Fibroblast of gingiva (primary cell): ENCODE data around the gene FAM241A.
"Not testable (repeated sequence)": the region's sequence is repeated elsewhere in the genome, so short reads cannot be mapped to it uniquely, and the experiment has no call there.

Experiments used
- DNase-seq: peaks from one replicate; pipeline ENCODE4 v3.0.0-alpha.2; 2011; ENCODE audit warnings: low read depth

Gene FAM241A

DNA sequence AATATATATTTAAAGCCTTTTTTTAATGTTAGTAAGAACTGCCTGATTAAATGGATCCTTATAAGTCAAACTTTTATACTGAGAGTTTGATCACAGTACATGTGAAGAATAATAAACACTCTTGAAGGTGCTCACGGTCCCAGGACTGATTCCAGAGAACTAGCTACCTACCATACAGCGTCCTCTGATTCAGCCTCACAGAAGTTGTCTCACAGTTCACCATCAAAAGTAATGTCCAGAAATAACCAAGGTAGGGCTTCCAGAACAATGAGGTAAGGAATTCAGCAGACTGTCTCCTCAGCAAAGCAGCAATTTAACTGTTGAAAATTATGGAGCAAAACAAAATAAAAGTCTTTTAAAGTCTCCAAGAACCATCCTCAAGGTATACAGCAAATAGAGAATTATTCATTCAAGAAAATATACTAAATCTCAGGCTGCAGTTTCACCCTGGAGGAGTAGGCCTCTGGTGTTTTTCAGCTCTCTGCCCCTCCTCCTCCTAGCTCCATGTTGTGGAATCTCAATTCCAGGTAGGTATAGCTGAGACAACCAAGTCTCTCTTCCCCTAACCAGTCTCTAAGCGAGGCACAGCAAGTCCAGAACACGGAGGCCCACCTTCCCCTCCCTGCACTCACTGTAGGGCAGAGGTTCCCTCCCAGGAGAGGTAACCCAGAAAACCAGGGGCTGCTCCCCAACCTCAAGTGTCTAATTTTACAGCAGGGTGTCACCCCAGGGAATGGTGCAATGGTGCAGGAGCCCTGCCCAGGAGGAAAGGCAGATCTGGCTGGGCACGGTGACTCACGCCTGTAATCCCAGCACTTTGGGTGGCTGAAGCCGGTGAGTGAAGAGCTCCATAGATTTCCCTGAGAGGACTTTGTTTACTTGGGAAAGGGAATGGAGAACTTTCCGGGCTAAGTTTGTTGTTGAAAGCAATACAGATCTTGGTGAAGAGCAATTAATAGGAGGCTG lies 28.6 kb downstream of the FAM241A start:
- peak; percentile 7 for DNase-seq

DNA sequence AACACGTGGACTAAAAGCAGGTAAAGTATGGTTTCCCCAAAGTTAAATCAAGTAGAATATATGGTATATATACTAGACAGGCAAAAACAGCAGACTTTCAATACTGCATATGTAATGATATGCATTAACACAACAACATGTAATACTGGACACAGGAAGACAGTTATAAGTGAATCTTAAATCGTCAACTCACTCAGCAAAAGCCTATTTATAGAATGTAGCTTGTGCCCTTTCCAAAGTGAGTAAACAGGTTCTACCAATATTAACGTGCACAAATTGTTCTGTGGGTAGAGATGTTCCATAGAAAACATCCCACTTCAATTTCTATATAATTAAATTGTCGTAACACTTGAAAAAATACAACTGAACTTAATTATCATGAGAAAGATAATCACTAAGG lies 30.6 kb downstream of the FAM241A start:
- no peak for DNase-seq

DNA sequence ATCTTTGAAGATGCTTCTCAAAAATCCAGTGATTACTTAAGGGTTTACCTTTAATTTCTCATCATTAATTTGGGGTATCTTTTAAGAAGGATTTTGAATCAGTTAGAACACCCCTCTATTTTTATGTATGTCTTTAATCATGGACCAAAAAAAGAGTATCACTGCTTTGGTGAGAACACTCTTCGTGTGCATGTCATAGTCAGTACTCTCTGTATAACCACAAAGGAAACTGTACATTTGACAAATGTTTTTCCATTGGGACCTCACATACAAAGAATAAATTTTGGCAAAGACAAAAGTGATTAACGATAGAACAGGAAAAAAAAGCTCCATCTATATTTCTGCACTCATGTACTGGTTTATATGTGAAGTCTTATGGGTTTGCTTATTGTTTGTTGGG lies 31.3 kb downstream of the FAM241A start:
- no peak for DNase-seq

GRCh38 chr4:112178741-112179140 lies 33.5 kb downstream of the FAM241A start:
- DNase-seq: not testable (repeated sequence)

- DNase-seq: no peak
Observed at GRCh38 chr4:112181358-112182000, 36.2 kb downstream of the FAM241A start.

DNA sequence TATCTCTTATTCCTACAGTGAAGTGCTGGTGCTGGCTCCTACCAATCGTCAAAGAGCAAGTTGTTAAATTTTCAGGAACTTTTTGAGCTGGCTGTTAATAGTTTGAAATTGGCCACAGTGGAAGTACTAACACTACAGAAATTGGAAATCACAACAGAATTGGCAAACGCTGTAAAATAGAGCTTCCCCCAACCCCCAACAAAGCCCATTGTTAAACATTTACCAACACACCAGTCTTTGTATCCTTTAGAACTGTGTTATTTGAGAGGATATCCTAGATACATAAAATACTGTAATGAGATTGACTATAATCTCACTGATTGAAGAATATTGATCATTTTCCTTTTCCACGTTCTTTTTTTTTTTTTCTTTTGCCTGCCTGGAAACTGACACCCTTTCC lies 37.4 kb downstream of the FAM241A start:
- no peak for DNase-seq

GRCh38 chr4:112183252-112183651 lies 38.0 kb downstream of the FAM241A start:
- DNase-seq: no peak

- no peak for DNase-seq
Observed at GRCh38 chr4:112184438-112184837, 39.2 kb downstream of the FAM241A start.

- DNase-seq: no peak
Observed at GRCh38 chr4:112185334-112185733, 40.1 kb downstream of the FAM241A start.

DNA sequence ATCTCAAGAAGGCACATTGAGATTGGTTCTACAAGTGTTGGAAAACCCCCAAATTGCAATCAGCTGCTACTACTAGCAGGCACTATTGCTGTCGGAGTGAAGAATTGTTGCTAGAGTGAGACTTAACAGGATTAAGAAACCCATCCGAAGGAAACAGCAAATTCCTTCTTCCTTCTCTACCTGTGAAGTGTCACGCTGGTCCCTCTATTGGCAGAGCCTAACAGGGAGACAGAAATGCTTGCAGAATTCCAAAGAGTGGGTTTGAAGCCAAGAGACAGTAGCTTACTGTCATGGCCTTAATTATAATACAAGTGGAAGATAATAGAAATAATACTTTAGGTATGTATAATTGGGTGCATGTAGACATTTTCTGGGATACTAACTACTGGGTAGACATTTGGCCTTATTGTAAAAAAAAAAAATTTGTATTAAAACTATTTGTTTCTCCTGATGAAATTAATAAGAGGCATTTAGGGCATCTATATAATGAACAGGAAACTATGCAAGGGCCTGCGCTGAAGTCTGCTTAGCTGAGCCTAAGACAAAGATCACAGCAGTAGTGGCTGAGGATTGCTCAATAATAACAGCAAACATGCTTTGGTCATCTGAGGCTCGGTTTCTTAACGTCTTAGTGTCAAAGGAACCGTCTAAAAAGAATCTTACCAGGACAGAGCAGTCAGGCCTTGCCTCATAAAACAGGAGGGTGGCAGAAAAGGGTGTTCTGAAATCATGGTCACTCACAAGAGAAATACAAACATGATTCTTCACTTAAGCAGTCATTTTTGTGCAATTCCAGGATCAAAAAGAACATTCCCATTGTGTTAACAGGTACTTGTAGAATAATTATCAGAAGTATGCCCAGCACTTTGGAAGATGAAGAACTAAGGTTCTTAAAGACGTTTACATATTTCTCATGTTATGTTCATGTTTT lies 40.8 kb downstream of the FAM241A start:
- DNase-seq: no peak

DNA sequence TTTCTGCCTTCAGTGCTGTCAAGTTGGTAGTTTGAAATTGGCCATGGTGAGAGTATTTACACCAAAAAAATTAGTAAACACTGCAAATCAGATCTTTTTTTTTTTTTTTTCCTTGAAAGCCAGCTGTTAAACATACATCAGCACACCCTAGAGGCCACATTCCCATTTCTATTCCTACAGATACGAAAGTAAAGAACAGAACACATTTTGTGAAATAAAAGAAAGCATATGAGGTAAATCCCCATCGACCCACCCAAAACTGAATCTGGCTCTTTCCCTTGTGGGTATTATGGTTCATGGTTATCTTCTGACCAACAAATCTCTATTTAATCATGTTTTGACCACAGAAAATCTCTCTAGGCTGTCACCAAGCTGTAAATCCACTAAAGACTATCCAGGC lies 44.5 kb downstream of the FAM241A start:
- peak; percentile 15 for DNase-seq

GRCh38 chr4:112190684-112191083 lies 45.4 kb downstream of the FAM241A start:
- DNase-seq: no peak

DNA sequence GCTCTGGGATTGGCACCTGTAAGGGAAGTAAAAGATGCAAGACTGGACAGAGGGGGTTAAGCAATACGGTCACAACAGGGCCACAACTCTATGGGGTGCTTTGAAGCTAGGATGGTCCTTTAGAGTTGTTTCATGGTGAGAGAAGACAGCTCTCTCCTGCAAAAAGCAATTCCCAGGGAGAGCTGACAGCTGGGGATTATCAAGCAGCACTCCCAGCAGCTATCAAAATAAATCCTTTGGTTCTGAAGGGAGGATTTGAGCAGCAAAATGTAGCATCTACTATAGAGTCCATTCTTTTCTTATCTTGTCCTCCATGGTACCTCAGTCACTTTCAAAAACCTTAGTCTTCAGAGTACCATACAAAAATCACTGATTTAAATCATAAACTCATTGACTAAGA lies 51.2 kb downstream of the FAM241A start:
- no peak for DNase-seq

DNA sequence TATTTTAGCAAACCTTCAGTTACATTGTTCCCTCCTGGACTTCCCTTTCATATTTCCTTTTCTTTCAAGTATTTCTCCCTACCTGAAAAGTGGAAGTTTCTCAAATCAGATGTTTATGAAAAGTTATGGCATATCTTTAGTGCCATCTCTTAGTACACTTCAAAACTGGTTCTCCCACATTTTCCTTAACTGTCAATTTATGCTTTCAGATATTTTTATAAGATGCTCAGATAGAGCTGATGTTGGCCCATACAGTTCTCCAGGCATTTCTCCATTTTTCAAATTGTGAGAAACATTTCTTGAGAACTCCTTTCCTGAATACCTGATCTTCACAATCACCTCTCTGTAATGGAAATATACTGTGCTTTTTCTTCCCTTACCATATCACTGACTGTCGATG lies 53.8 kb downstream of the FAM241A start:
- no peak for DNase-seq

DNA sequence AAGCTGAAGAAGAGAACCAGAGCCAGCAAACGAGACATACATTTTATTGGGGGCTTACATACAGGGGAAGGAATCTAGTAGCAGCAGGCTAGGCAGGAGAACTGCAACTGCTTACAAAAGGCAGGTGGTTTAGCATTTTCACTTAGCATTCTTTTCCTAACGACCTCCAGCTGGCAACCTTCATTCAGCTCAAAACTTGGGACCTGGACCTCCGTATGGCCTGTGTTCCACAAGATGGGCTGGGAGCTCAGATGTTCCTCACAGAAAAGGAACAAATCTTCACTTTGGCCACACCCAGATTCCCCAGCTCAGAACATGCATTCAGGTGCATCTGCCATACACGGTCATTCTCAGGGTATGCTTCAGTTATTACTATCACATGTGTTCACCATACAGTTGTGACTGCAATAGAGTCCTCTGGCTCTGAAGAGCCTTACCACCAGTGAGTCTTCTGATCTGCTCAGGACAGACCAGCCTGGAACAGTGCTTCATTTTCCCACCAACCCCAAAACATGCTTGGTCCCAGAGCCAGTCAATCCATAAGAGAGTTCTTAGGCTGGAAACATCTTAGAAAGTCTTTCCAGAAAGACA lies 56.8 kb downstream of the FAM241A start:
- no peak for DNase-seq

- DNase-seq: no peak
Observed at GRCh38 chr4:112203593-112203992, 58.3 kb downstream of the FAM241A start.

GRCh38 chr4:112206431-112206830 lies 61.2 kb downstream of the FAM241A start:
- no peak for DNase-seq

DNA sequence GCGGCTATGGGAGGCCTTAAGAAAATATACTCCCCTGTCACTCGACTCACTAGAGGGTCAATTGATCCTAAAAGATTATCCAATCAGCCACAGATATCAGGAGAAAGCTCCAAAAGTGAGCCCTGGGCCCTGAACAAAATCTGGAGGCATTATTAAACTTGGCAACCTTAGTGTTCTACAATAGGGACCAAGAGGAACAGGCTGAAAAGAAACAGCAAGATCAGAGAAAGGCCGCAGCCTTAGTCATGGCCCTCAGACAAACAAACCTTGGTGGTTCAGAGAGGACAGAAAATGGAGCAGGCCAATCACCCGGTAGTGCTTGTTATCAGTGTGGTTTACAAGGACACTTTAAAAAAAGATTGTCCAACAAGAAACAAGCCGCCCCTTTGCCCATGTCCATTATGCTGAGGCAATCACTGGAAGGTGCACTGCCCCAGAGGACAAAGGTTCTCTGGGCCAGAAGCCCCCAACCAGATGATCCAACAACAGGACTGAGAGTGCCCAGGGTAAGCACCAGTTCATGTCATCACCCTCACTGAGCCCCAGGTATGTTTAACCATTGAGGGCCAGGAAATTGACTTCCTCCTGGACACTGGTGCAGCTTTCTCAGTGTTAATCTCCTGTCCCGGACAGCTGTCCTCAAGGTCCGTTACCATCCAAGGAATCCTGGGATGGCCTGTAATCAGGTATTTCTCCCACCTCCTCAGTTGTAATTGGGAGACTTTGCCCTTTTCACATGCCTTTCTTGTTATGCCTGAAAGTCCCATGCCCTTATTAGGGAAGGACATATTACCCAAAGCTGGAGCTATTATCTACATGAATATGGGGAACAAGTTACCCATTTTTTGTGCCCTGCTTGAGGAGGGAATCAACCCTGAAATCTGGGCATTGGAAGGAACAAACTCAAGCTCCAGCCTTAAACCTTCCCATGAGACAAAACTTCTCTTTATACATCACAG lies 63.2 kb downstream of the FAM241A start:
- not testable (repeated sequence) for DNase-seq

GRCh38 chr4:112210777-112211176 lies 65.5 kb downstream of the FAM241A start:
- DNase-seq: no peak

DNA sequence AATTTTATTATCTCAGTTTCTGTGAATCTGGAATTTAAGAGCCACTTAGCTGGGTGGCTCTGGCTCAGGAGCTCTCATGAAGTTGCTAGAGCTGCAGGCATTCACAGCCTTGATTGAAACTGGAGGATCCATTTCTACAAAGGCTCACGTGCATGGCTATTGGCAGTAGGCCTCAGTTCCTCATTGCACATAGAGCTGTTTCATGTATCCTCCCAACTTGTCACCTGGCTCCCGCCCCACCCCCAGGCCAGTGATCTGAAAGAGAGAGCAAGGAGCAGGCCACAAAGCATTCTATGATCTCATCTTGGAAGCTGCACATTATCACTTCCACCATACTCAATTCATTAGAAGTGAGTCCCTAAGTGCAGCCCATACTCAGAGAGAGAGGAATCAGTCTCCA lies 67.8 kb downstream of the FAM241A start:
- no peak for DNase-seq

GRCh38 chr4:112213856-112214255 lies 68.6 kb downstream of the FAM241A start:
- DNase-seq: peak; percentile 87
